ENCODE measurements around the gene PPARG.

GRCh38 chr3:12340506-12340905 is 51.6 kb downstream of the PPARG start:
- TF ChIP-seq CTCF (conservative IDR thresholded peaks at IDR 0.05) (no peak), EZH2 (IDR thresholded peaks at IDR 0.05; ENCODE audit: low read depth) (no peak)
